NCI-H774 (cell line): ENCODE data around the gene GARIN5B.

Experiments used
- DNase-seq: peaks from one replicate; lab custom pipeline; 2025; lab: John Stamatoyannopoulos, UW

Gene GARIN5B

GRCh38 chr19:55322204-55322885 lies 40.7 kb downstream of the GARIN5B start:
- DNase-seq, result no peak

- no peak for DNase-seq
Observed at GRCh38 chr19:55321466-55322137, 41.5 kb downstream of the GARIN5B start.

GRCh38 chr19:55320844-55321419 lies 42.1 kb downstream of the GARIN5B start:
- no peak for DNase-seq

GRCh38 chr19:55319785-55320184 lies 43.3 kb downstream of the GARIN5B start:
- DNase-seq, result no peak

GRCh38 chr19:55316646-55317045 lies 46.4 kb downstream of the GARIN5B start:
- DNase-seq, result no peak

DNA sequence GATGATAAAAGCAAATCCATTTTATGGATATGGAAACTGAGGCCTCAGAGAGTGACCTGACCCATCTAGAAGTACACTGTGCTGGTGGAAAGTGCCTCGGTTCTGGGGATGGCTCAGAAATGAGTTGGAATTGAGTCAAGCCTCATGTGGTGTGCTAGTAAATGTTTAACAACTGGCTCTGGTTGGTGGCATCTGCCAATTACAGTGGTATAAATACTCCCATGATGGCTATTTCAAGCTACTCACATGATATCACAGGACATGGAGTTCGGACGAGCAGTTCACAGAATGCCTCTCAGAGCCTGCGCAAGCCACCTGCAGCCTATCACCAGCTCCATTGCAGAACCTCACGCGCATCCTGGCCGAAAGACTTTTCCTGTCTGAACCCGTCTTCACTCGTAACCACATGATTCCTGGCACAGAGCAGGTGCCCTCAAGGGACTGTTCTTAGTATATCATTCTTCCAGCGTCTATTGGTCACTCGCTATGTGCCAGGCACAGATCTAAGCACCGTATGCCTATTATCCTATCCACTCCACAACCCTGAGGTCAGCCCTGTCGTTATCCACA lies 47.0 kb downstream of the GARIN5B start:
- no peak for DNase-seq

- DNase-seq, result no peak
Observed at GRCh38 chr19:55314396-55314795, 48.7 kb downstream of the GARIN5B start.

DNA sequence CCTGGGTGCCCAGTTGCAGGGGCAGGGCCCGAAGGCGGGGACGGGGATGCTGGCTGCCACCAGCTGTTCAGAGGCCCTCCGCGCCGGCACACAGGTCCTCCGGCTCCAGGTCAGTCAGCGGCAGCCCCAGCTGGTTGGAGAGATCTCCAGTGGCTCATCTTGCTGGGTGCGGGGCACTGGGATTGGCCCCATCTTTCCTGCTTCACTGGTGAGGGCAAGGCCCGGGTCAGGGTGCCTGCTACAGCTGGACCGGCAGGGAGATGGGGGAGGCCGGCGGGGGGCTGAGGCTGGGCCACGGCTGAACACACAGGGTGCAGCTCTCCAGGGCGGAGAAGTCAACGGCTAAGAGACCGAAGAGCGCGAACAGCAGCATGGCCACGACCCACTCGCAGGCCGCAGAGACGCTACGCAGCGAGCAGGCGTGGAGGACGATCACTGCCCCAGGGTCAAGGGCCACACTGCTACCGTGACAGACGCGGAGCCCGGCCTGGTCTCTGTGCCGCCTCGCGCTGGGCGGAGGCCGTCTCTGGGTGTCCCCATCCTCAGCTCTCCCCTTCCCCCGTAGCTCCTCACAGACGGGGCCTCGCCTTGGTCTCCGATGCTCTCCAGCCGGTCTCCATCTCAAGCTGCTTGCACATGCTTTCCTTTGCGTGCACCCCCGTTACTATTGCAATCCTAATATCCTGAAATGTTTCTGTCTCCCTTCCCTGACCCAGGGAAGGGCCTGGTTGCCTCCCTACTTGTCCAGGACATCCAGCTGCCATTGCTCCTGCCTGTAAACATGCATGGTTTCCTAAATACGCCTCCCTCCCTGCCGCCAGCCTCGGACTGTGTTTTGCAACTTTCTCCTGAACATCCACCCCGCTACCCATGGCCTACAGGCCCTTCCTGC lies 50.2 kb downstream of the GARIN5B start:
- DNase-seq, result no peak

DNA sequence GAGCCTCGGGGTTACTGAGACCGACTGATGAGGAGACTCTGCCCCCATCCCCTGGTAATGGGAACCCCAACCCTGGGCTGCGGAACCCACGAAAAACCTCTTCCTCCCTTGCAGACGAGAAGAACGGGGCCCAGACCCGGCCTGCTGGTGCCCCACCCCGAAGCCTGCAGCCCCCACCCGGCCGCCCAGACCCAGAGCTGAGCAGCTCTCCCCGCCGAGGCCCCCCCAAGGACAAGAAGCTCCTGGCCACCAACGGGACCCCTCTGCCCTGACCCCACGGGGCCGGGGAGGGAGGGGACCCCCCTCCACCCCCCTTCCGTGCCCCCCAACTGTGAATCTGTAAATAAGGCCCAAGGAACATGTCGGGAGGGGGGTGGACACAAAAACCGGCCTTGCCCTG lies 51.3 kb downstream of the GARIN5B start:
- no peak for DNase-seq

- no peak for DNase-seq
Observed at GRCh38 chr19:55311397-55311796, 51.7 kb downstream of the GARIN5B start.

DNA sequence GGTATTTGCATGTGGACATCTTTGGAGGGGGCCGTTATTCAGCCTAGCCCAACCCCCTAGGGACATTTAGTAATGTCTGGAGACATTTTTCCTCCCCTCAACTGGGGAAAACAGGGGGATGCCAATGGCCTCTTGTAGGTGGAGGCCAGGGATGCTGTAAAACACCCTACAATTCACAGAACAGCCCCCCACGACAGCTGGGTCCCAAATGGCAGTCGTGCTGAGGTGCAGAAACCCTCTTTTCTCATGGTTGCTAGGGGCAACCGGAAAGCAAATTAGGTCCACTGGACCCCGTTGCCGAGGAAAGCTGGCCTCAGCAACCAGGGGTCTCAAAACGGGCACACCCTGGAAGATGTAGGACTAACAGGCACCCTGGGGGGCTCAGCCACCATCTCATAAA lies 52.6 kb downstream of the GARIN5B start:
- no peak for DNase-seq

DNA sequence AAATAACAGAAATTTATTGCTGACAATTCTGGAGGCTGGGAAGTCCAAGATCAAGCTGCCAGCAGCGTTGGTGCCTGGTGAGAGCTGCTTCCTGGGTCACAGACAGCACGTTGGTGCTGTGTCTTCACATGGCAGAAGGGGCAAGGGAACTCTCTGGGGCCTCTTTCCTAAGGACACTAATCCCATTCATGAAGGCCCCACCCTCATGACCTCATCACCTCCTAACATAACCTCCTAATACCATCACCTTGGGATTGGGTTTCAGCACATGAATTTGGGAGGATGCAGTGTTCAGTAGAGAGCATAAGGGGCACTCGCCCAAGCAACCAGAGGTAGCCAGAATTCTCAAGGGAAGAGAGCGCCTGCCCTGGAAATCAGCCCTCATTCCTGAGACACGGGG lies 53.6 kb downstream of the GARIN5B start:
- no peak for DNase-seq

GRCh38 chr19:55308281-55308680 lies 54.8 kb downstream of the GARIN5B start:
- DNase-seq, result no peak

- DNase-seq, result no peak
Observed at GRCh38 chr19:55306712-55307111, 56.3 kb downstream of the GARIN5B start.

DNA sequence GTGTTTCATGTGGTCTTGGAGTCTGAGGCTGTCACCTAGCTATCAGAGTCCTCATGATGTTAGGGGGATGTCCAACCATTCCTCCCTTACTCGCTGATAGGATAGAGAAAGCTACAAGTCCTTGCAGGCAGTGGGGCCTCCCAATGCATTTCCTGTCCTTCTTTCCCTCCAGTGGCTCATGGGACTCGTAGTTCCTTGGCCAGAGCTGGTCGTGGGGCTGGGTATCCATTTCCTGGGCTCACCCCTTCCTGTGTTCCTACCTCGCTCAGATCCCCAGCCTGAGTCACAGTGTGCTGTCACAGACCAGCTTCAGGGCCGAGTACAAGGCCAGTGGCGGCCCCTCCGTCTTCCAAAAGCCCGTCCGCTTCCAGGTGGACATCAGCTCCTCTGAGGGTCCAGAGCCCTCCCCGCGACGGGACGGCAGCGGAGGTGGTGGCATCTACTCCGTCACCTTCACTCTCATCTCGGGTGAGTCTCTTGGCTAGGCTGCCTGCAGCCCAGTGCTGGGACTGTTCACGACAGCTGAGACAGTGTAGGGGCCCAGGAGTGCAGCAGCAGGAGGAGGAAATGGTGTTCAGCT lies 57.0 kb downstream of the GARIN5B start:
- DNase-seq, result no peak

DNA sequence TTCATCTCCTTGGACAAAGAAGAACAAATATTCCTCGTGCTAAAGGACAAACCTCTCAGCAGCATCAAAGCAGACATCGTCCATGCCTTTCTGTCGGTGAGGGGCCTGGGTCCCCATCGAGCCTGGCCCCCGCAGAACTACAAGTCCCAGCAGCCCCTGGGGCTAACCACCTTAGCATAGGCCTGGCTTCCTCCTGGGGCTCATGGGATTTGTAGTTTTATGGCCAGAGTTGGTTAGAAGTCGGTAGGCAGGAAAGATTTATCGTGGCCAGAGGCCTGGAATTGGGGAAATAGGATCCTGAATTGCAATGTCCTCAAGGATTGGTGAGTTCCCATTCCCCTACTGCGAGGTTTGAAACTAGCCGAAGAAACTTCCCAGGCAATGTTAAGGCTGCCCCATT lies 57.6 kb downstream of the GARIN5B start:
- no peak for DNase-seq

DNA sequence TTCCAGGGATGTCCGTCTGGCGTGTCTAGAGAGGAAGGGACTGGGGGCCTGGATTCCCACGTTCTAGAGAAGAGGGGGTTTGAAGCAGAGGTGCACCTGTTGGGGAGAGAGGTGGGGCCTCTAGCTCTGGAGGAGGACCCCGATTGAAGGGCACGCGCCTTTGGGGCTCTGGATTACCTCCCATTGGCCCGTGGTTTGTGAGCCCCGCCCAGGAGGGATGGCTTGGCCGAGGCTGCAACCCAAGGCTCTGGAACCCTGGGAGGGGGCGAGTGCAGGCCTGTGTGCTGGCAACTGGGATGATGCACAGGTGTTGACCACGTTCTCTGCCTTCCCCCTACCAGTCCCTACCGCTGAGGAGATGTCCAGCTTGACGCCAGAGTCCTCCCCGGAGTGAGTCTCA lies 58.1 kb downstream of the GARIN5B start:
- no peak for DNase-seq
